Loucy (cell line): ENCODE data around the gene HIPK1.

Source experiments
- H2AFZ ChIP-seq: fragments of 200-600 bp; sonication (generic); 2 replicates; pipeline ENCODE4 v1.6.0; 2016; ENCODE audit warnings: antibody characterized with exemption, mild to moderate bottlenecking, low read length, moderate library complexity
- H3F3A ChIP-seq: fragments of 200-600 bp; 2 replicates; pipeline ENCODE4 v1.6.0; 2016; ENCODE audit warnings: antibody characterized with exemption, low read depth, mild to moderate bottlenecking
- H3K27me3 ChIP-seq: fragments of 200-600 bp; sonication (generic); 2 replicates; pipeline ENCODE4 v1.6.1; 2014; ENCODE audit warnings: low read length, mild to moderate bottlenecking; ENCODE audit not compliant: insufficient read depth, poor library complexity, severe bottlenecking
- H3K36me3 ChIP-seq: fragments of 200-600 bp; sonication (generic); 2 replicates; pipeline ENCODE4 v1.6.1; 2016; ENCODE audit warnings: low read length; ENCODE audit not compliant: insufficient read depth
- H3K4me1 ChIP-seq: fragments of 200-600 bp; sonication (generic); 2 replicates; pipeline ENCODE4 v1.5.1; 2014; ENCODE audit warnings: low read length, mild to moderate bottlenecking; ENCODE audit not compliant: insufficient read depth, poor library complexity, severe bottlenecking
- H3K4me2 ChIP-seq: fragments of 200-600 bp; sonication (generic); 2 replicates; pipeline ENCODE4 v1.6.0; 2014; ENCODE audit warnings: antibody characterized with exemption, low read length, low read depth, mild to moderate bottlenecking; ENCODE audit not compliant: poor library complexity, severe bottlenecking
- H3K4me3 ChIP-seq: fragments of 200-600 bp; sonication (generic); 2 replicates; pipeline ENCODE4 v1.5.1; 2014; ENCODE audit warnings: low read length, mild to moderate bottlenecking, mixed read lengths; ENCODE audit not compliant: poor library complexity, severe bottlenecking
- H3K79me2 ChIP-seq: fragments of 200-600 bp; sonication (generic); 2 replicates; pipeline ENCODE4 v1.6.1; 2014; ENCODE audit warnings: low read length; ENCODE audit not compliant: insufficient read depth
- H3K9ac ChIP-seq: fragments of 200-600 bp; sonication (generic); 2 replicates; pipeline ENCODE4 v1.6.0; 2014; ENCODE audit warnings: mild to moderate bottlenecking, low read depth, low read length, moderate library complexity; ENCODE audit not compliant: poor library complexity, severe bottlenecking
- H3K9me2 ChIP-seq: fragments of 200-600 bp; sonication (generic); replicated peaks from 2 replicates; pipeline ENCODE4 v1.6.1; 2016; ENCODE audit warnings: low read depth, low read length, mixed read lengths
- H3K9me3 ChIP-seq: fragments of 200-600 bp; sonication (generic); 2 replicates; pipeline ENCODE4 v1.6.1; 2014; ENCODE audit warnings: mild to moderate bottlenecking, antibody characterized with exemption, low read length, low read depth; ENCODE audit not compliant: insufficient read depth
- H4K20me1 ChIP-seq: fragments of 200-600 bp; sonication (generic); 2 replicates; pipeline ENCODE4 v1.6.0; 2014; ENCODE audit warnings: antibody characterized with exemption, low read length, mild to moderate bottlenecking; ENCODE audit not compliant: insufficient read depth, poor library complexity, severe bottlenecking
- EZH2phosphoT487 ChIP-seq: fragments of 200-600 bp; IDR thresholded peaks from 2 replicates; pipeline ENCODE4 v1.6.1; 2018; ENCODE audit warnings: antibody characterized with exemption, mild to moderate bottlenecking, moderate library complexity, borderline replicate concordance
- TF ChIP-seq, protein P1 (sequence below): fragments of 200-600 bp; sonication (generic); conservative IDR thresholded peaks from 2 replicates; pipeline ENCODE4 v1.5.1; 2014; ENCODE audit warnings: mild to moderate bottlenecking, antibody characterized with exemption, low read length

Gene HIPK1

DNA sequence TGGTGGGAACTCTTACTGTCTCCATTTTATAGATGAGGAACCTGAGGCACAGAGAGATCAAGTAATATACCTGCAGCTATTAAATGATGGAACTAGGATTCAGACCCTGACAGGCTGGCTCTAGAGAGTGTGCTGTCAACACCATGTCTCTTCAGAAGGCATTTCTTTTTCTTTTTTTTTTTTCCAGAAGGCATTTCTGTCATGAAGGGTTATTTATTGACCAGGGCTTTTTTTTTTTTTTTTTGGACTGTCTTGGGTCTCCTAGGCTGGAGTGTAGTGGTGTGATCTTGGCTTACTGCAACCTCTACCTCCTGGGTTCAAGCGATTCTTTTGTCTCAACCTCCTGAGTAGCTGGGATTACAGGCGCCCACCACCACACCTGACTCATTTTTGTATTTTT is 22.6 kb downstream of the HIPK1 start:
- peaks cover 4% of the 10 kb centered on the region; the same call in 1 of the 2 replicates for H3F3A ChIP-seq
- no peak overlapping the region for H3K4me3 ChIP-seq
- H3K79me2 ChIP-seq = peaks cover 77% of the 10 kb centered on the region

DNA sequence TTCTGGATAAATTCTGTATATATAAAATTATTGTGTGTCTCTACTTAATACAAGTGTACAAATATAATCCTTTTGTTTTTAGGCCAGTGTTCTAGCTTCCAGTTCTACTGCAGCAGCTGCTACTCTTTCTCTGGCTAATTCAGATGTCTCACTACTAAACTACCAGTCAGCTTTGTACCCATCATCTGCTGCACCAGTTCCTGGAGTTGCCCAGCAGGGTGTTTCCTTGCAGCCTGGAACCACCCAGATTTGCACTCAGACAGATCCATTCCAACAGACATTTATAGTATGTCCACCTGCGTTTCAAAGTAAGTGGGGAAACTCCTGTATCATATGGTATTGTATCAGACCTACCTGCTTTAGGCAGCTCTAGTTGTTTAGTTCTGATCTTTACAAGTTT is 28.9 kb downstream of the HIPK1 start:
- peaks cover 91% of the 10 kb centered on the region for H3K36me3 ChIP-seq

More for the DNA sequence above, 22.6 kb downstream of the HIPK1 start:
- H3K4me1 ChIP-seq = peaks cover 19% of the 10 kb centered on the region
- H3K36me3 ChIP-seq = peaks cover 51% of the 10 kb centered on the region
- H3K9ac ChIP-seq = no peak overlapping the region
- TF ChIP-seq, protein P1, sequence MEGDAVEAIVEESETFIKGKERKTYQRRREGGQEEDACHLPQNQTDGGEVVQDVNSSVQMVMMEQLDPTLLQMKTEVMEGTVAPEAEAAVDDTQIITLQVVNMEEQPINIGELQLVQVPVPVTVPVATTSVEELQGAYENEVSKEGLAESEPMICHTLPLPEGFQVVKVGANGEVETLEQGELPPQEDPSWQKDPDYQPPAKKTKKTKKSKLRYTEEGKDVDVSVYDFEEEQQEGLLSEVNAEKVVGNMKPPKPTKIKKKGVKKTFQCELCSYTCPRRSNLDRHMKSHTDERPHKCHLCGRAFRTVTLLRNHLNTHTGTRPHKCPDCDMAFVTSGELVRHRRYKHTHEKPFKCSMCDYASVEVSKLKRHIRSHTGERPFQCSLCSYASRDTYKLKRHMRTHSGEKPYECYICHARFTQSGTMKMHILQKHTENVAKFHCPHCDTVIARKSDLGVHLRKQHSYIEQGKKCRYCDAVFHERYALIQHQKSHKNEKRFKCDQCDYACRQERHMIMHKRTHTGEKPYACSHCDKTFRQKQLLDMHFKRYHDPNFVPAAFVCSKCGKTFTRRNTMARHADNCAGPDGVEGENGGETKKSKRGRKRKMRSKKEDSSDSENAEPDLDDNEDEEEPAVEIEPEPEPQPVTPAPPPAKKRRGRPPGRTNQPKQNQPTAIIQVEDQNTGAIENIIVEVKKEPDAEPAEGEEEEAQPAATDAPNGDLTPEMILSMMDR = no peak
- TF ChIP-seq EZH2phosphoT487 = no peak
- no peak overlapping the region for H2AFZ ChIP-seq
- H3K27me3 ChIP-seq = no peaks in the 10 kb centered on the region
- no peak overlapping the region for H3K4me2 ChIP-seq
- no peaks in the 10 kb centered on the region for H3K9me2 ChIP-seq
- no peaks in the 10 kb centered on the region for H3K9me3 ChIP-seq
- H4K20me1 ChIP-seq = peaks cover 53% of the 10 kb centered on the region

DNA sequence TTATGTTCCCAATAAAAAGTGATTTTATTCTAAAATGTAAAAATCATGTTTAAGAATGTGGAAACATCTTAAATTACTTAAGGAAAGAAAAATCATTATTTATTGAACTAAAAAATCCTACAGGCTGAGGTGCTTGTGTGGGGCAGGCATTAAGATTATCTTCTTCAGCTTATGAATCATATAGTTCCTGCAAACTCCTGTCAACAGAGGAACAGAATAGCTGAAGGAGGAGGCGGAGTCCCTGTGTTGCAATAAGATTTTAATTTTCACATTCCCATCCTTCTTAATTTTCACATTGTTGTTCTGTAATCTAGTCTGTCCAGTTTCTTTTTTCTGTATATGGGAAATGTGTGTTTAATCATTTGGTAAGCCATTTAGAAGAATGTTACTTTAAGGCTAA is 29.6 kb downstream of the HIPK1 start:
- no peak overlapping the region for H3K4me3 ChIP-seq
- peaks cover 93% of the 10 kb centered on the region for H3K36me3 ChIP-seq
- H2AFZ ChIP-seq = no peak overlapping the region
- no peaks in the 10 kb centered on the region for H3K9me3 ChIP-seq
- H3K4me1 ChIP-seq = no peaks in the 10 kb centered on the region
- TF ChIP-seq EZH2phosphoT487 = no peak
- TF ChIP-seq, protein P1 = no peak
- no peaks in the 10 kb centered on the region for H3F3A ChIP-seq
- peaks cover 2% of the 10 kb centered on the region for H4K20me1 ChIP-seq
- no peaks in the 10 kb centered on the region for H3K9me2 ChIP-seq
- peaks cover 11% of the 10 kb centered on the region; the same call in 1 of the 2 replicates for H3K79me2 ChIP-seq
- no peak overlapping the region for H3K9ac ChIP-seq
- H3K4me2 ChIP-seq = no peak overlapping the region
- no peaks in the 10 kb centered on the region for H3K27me3 ChIP-seq

More for the DNA sequence above, 28.9 kb downstream of the HIPK1 start:
- Histone ChIP-seq H3F3A (no peaks in the 10 kb centered on the region), H3K9me2 (no peaks in the 10 kb centered on the region), H3K27me3 (no peaks in the 10 kb centered on the region), H3K4me3 (no peak overlapping the region), H3K9me3 (no peaks in the 10 kb centered on the region), H4K20me1 (no peaks in the 10 kb centered on the region), H2AFZ (no peak overlapping the region), H3K4me1 (no peaks in the 10 kb centered on the region), H3K9ac (no peak overlapping the region), H3K4me2 (no peak overlapping the region), H3K79me2 (peaks cover 16% of the 10 kb centered on the region; the same call in 1 of the 2 replicates)
- TF ChIP-seq EZH2phosphoT487 = no peak
- TF ChIP-seq, protein P1 = no peak
